Measurements from ENCODE around the gene TXNRD2. TPM values are rescaled to one million over a fixed set of nuclear protein-coding genes. Genes with fewer than 3 reads are reported as not detected.

Gene TXNRD2
- total RNA-seq, 1 donor from 2014 or later = 0.19 TPM

DNA sequence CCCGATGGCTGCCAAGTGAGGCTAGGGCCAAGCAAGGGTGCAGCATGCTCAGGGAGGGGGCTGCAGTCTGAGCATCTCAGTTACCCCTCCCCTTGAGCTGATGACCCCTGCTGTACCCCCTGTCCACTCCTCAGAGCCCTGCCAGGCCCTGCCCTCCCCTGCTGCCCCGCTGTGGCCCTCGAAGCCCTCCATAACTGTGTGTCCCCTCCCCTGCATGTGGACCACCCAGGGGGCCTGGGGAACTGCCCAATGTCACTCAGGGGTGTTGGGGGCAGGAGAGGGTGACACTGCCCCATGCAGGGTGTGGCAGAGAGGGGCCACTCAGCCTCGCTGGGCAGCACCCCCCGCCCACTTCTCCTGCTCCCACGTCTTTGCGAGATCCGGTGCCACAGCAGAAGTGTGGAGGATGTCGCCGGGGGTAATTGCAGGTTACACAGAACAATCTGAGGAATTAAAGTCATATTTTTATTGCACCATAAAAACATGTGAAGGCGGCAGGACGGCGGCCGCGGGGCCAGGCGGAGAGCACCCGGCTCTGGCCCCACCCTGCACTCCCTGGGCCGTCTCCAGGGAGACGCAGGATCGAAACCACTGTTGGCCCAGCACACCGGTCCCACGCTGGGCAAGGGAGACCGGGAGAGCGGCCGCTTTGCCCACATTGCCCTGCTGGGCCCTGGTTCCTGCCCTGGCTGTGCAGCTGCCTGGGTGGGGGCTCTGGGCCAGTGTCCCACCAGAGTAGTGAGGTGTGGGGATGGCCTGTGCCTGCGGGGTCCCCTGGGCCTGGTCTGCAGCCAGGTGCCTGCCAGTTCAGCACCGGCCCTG, 68.3 kb downstream of the TXNRD2 start:
- DNase-seq (ENCODE audit: low spot score) = no peak
- Histone ChIP-seq H3K79me2 (ENCODE audit: low read depth) (no peaks in the 10 kb centered on the region), H3K27me3 (no peaks in the 10 kb centered on the region), H2AFZ (replicated peaks) (no peak overlapping the region), H3K36me3 (no peaks in the 10 kb centered on the region), H3K4me1 (peaks cover 11% of the 10 kb centered on the region), H3K4me2 (no peak overlapping the region), H3K9ac (no peak overlapping the region), H3K27ac (no peak overlapping the region), H3K9me3 (ENCODE audit: low read depth) (no peaks in the 10 kb centered on the region), H4K20me1 (ENCODE audit: low read depth) (peaks cover 13% of the 10 kb centered on the region), H3K4me3 (no peak overlapping the region), H3F3A (ENCODE audit: low read depth) (peaks cover 9% of the 10 kb centered on the region)
- Mint-ChIP-seq H3K9me3 (no peaks in the 10 kb centered on the region), H3K4me1 (peaks cover 18% of the 10 kb centered on the region), H3K27ac (no peak overlapping the region), H3K4me3 (no peak overlapping the region), H3K36me3 (no peaks in the 10 kb centered on the region), H3K27me3 (ENCODE audit: insufficient read depth, low read depth) (no peaks in the 10 kb centered on the region)
- TF ChIP-seq EZH2phosphoT487 (IDR thresholded peaks at IDR 0.05) = no peak
- TF ChIP-seq, protein P1, sequence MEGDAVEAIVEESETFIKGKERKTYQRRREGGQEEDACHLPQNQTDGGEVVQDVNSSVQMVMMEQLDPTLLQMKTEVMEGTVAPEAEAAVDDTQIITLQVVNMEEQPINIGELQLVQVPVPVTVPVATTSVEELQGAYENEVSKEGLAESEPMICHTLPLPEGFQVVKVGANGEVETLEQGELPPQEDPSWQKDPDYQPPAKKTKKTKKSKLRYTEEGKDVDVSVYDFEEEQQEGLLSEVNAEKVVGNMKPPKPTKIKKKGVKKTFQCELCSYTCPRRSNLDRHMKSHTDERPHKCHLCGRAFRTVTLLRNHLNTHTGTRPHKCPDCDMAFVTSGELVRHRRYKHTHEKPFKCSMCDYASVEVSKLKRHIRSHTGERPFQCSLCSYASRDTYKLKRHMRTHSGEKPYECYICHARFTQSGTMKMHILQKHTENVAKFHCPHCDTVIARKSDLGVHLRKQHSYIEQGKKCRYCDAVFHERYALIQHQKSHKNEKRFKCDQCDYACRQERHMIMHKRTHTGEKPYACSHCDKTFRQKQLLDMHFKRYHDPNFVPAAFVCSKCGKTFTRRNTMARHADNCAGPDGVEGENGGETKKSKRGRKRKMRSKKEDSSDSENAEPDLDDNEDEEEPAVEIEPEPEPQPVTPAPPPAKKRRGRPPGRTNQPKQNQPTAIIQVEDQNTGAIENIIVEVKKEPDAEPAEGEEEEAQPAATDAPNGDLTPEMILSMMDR (IDR thresholded peaks at IDR 0.05) = no peak

DNA sequence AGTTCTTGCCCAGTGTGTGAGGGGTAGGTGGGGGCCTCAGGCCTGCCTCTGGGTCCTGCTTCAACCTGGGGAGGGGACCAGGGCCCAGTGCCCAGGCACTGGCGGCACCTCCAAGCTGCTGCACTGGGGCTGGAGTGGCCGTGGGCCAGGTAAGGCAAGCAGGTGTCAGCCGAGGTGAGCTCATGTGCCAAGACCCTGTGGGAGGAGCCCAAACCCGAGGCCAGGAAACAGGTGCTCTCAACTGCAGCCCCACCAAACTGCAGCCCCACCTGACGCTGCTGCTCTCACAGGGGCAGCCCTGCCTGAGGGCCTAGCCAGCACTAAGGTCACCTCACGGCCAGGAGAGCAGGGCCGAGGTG, 68.9 kb downstream of the TXNRD2 start:
- no peaks in the 10 kb centered on the region for H3K79me2 ChIP-seq (ENCODE audit: low read depth)
- peaks cover 11% of the 10 kb centered on the region for H3K4me1 ChIP-seq
- no peak for DNase-seq (ENCODE audit: low spot score)
- H4K20me1 ChIP-seq (ENCODE audit: low read depth) = peaks cover 13% of the 10 kb centered on the region
- Mint-ChIP-seq H3K27ac (no peak overlapping the region), H3K4me3 (no peak overlapping the region), H3K36me3 (no peaks in the 10 kb centered on the region), H3K4me1 (peaks cover 18% of the 10 kb centered on the region), H3K27me3 (ENCODE audit: insufficient read depth, low read depth) (no peaks in the 10 kb centered on the region), H3K9me3 (no peaks in the 10 kb centered on the region)
- no peak overlapping the region for H2AFZ ChIP-seq (replicated peaks)
- no peaks in the 10 kb centered on the region for H3K9me3 ChIP-seq (ENCODE audit: low read depth)
- H3K36me3 ChIP-seq = no peaks in the 10 kb centered on the region
- H3K4me2 ChIP-seq = no peak overlapping the region
- H3F3A ChIP-seq (ENCODE audit: low read depth) = peaks cover 9% of the 10 kb centered on the region
- H3K27me3 ChIP-seq = no peaks in the 10 kb centered on the region
- H3K4me3 ChIP-seq = no peak overlapping the region
- TF ChIP-seq, protein P1 (IDR thresholded peaks at IDR 0.05) = no peak
- TF ChIP-seq EZH2 (IDR thresholded peaks at IDR 0.05) (no peak), EZH2phosphoT487 (IDR thresholded peaks at IDR 0.05) (no peak)
- H3K27ac ChIP-seq = no peak overlapping the region
- no peak overlapping the region for H3K9ac ChIP-seq

DNA sequence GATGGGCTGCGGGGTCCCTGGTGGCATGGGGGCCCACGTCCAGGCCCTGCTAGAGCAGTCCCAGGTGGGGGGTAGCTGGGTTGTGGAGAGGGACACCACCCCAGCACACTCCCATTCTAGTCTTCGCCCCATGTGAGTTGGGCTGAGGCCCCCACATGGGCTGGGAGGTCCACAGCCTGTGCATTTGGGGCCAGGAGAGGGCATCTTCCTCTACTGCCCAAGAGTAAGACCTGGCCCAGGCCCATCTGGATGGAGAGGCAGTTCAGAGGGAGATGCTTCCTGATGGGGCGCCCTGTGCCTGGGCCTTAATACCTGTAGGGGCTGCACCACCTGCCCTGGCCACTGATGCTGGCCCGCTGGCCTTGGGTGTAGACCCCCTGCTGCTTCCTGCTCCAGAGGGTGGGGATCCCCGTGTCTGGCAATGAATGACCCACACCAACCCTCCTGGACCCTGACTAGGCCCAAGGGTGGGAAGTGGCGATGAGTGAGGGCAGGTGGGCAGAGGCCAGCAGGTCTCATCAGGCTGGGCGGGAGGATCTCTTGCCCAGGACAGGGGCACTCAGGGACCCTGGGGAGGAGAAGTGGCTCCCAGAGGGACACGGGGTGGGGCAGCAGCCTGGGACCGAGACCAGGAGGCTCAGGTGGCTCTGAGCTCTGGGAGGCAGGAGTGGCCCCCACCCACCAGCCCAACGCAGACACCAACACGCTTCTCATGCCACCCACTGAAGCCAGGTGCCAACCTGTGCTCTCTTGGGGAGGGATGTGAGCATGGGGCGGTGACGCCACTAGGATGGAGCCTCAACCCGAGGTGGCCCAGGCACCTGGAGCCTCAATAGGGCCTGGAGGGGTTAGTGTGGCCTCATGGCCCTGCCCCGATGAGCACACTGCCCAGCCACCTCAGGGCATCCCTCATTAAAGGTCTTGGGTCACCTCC, 69.5 kb downstream of the TXNRD2 start:
- Histone ChIP-seq H3K36me3 (no peaks in the 10 kb centered on the region), H3K27me3 (no peaks in the 10 kb centered on the region), H2AFZ (replicated peaks) (no peak overlapping the region), H3K79me2 (ENCODE audit: low read depth) (no peaks in the 10 kb centered on the region), H3K4me2 (no peak overlapping the region), H3K27ac (no peak overlapping the region), H3K4me1 (peaks cover 11% of the 10 kb centered on the region), H3K9me3 (ENCODE audit: low read depth) (no peaks in the 10 kb centered on the region), H3K4me3 (no peak overlapping the region), H3F3A (ENCODE audit: low read depth) (peaks cover 9% of the 10 kb centered on the region), H4K20me1 (ENCODE audit: low read depth) (peaks cover 17% of the 10 kb centered on the region), H3K9ac (no peak overlapping the region)
- Mint-ChIP-seq H3K27ac (no peak overlapping the region), H3K27me3 (ENCODE audit: insufficient read depth, low read depth) (no peaks in the 10 kb centered on the region), H3K36me3 (no peaks in the 10 kb centered on the region), H3K4me3 (no peak overlapping the region), H3K9me3 (no peaks in the 10 kb centered on the region), H3K4me1 (peaks cover 15% of the 10 kb centered on the region)
- TF ChIP-seq, protein P1 (IDR thresholded peaks at IDR 0.05) = no peak
- no peak for TF ChIP-seq EZH2phosphoT487 (IDR thresholded peaks at IDR 0.05)
- no peak for TF ChIP-seq EZH2 (IDR thresholded peaks at IDR 0.05)
- no peak for DNase-seq (ENCODE audit: low spot score)
